Measurements from ENCODE around the gene CACNA2D3.

CACNA2D3 gene

DNA sequence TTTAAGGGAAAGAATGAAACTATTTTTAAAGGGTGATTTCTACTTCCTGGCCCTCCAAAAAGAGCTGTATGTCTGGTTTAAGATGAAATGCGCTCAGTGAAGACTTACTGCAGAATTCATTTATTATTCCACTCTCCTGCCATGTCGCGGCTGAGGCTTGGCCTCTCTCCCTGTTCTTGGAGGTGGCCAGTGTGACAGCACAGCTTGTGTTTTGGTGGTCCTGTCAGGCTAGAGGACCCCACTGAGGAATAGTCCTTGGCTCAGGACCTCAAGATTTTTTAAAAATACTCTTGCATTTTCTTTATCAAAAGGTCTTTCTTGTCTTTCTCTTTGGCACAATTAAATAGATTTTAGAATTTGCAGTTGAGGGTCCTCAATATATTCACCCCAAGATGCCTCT lies 421.1 kb downstream of the CACNA2D3 start:
- no peak overlapping the region for H3K4me3 ChIP-seq (ENCODE audit: low read depth, low read length)
- DNase-seq (ENCODE audit: low read depth, low spot score), result no peak
- TF ChIP-seq, protein P1, sequence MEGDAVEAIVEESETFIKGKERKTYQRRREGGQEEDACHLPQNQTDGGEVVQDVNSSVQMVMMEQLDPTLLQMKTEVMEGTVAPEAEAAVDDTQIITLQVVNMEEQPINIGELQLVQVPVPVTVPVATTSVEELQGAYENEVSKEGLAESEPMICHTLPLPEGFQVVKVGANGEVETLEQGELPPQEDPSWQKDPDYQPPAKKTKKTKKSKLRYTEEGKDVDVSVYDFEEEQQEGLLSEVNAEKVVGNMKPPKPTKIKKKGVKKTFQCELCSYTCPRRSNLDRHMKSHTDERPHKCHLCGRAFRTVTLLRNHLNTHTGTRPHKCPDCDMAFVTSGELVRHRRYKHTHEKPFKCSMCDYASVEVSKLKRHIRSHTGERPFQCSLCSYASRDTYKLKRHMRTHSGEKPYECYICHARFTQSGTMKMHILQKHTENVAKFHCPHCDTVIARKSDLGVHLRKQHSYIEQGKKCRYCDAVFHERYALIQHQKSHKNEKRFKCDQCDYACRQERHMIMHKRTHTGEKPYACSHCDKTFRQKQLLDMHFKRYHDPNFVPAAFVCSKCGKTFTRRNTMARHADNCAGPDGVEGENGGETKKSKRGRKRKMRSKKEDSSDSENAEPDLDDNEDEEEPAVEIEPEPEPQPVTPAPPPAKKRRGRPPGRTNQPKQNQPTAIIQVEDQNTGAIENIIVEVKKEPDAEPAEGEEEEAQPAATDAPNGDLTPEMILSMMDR (IDR thresholded peaks at IDR 0.05; ENCODE audit: low read depth, low read length), result no peak
- in situ Hi-C loops (cut with HindIII; ENCODE audit: low sequenced_read_pairs), result no loop called here

GRCh38 chr3:54547051-54547450 lies 424.7 kb downstream of the CACNA2D3 start:
- no peak overlapping the region for H3K4me3 ChIP-seq (ENCODE audit: low read depth, low read length)
- TF ChIP-seq, protein P1 (IDR thresholded peaks at IDR 0.05; ENCODE audit: low read depth, low read length), result no peak
- in situ Hi-C loops (cut with HindIII; ENCODE audit: low sequenced_read_pairs), result no loop called here
- DNase-seq (ENCODE audit: low read depth, low spot score), result no peak

DNA sequence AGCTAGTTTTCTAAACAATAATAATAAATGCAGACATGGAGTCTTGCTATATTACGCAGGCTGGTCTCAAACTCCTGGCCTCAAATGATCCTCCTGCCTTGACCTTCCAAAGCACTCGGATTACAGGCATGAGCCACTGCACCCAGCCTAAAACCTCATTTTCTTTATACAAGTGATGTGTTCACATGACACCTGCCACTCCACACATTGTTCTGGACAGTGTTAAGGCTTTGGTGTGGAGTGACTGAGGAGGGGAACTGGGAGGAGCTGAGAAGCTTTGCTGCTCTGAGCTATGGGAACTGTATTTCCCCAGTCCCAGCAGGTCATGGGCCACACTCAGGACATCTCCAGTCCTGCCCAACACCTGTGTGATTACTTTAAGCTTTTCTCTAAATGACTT lies 425.5 kb downstream of the CACNA2D3 start:
- H3K4me3 ChIP-seq (ENCODE audit: low read depth, low read length), result no peak overlapping the region
- in situ Hi-C loops (cut with HindIII; ENCODE audit: low sequenced_read_pairs), result no loop called here
- TF ChIP-seq, protein P1 (IDR thresholded peaks at IDR 0.05; ENCODE audit: low read depth, low read length), result no peak
- DNase-seq (ENCODE audit: low read depth, low spot score), result no peak

DNA sequence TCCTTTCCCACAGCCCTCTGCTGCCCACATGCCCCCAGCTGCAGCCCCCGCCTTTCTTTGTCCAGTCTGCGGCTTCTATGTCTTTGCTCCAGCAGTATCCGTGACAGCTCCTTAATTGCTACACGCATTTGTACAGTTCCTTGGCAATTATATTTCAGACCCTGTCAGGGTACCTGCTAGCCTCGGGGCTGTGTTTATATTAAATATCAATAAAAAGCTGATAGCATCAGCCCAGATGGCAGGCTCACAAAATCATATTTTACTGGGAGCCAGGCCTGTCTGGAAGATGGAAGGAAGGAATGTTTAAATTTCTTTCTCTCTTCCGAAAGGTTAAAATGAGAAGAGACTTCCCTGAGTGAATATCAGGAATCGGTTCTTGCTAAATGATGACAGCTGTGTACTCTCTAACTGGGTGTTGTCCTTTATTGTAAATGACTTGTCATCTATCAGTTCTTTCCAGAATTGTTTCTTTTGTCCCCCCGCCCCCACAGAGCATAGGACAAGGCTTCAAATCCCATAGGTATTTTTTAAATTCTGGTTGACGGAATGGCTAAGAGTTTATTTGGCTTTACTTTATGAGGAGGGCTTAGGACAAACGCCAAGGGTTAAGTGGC lies 427.4 kb downstream of the CACNA2D3 start:
- TF ChIP-seq, protein P1 (IDR thresholded peaks at IDR 0.05; ENCODE audit: low read depth, low read length), result no peak
- H3K4me3 ChIP-seq (ENCODE audit: low read depth, low read length), result no peak overlapping the region
- no peak for DNase-seq (ENCODE audit: low read depth, low spot score)
- in situ Hi-C loops (cut with HindIII; ENCODE audit: low sequenced_read_pairs), result no loop called here

GRCh38 chr3:54550221-54550977 lies 428.0 kb downstream of the CACNA2D3 start:
- no peak overlapping the region for H3K4me3 ChIP-seq (ENCODE audit: low read depth, low read length)
- in situ Hi-C loops (cut with HindIII; ENCODE audit: low sequenced_read_pairs), result no loop called here
- TF ChIP-seq, protein P1 (IDR thresholded peaks at IDR 0.05; ENCODE audit: low read depth, low read length), result no peak
- no peak for DNase-seq (ENCODE audit: low read depth, low spot score)

- in situ Hi-C loops (cut with HindIII; ENCODE audit: low sequenced_read_pairs), result no loop called here
- DNase-seq (ENCODE audit: low read depth, low spot score), result no peak
Observed at GRCh38 chr3:54556630-54557029, 434.3 kb downstream of the CACNA2D3 start.

More at GRCh38 chr3:54556630-54557029, 434.3 kb downstream of the CACNA2D3 start:
- TF ChIP-seq, protein P1 (IDR thresholded peaks at IDR 0.05; ENCODE audit: low read depth, low read length), result no peak
- no peak overlapping the region for H3K4me3 ChIP-seq (ENCODE audit: low read depth, low read length)
